Suprapubic skin (tissue), 4 donors: ENCODE results near the gene MANEAL. TPM values are rescaled to one million over a fixed set of nuclear protein-coding genes. Genes with fewer than 3 reads are reported as not detected.

Experiments
- DNase-seq, 2 donors: peaks; one replicate each; pipeline ENCODE4 v3.0.0-alpha.2; 2019; ENCODE audit warnings: low spot score in 2 of 2
- H3K27ac ChIP-seq: fragments of 200-600 bp; sonication (generic); one replicate; pipeline ENCODE4 v1.5.1; 2019
- H3K27me3 ChIP-seq: fragments of 200-600 bp; sonication (generic); one replicate; pipeline ENCODE4 v1.5.1; 2019
- H3K36me3 ChIP-seq: fragments of 200-600 bp; sonication (generic); one replicate; pipeline ENCODE4 v1.5.1; 2019
- H3K4me1 ChIP-seq: fragments of 200-600 bp; sonication (generic); one replicate; pipeline ENCODE4 v1.5.1; 2019
- H3K4me3 ChIP-seq: fragments of 200-600 bp; sonication (generic); one replicate; pipeline ENCODE4 v1.5.1; 2019; ENCODE audit warnings: mild to moderate bottlenecking
- H3K9me3 ChIP-seq: fragments of 200-600 bp; sonication (generic); one replicate; pipeline ENCODE4 v1.5.1; 2019
- CTCF ChIP-seq, 2 donors: fragments of 200-600 bp in 1 of 2; fragments of 450-650 bp in 1 of 2; sonication (generic) in 1 of 2; IDR thresholded peaks; one replicate each; pipeline ENCODE4 v1.5.1; 2016 to 2019; ENCODE audit warnings: antibody characterized with exemption in 2 of 2, mild to moderate bottlenecking in 1 of 2, moderate library complexity in 1 of 2
- EP300 ChIP-seq: sonication (generic); formaldehyde crosslinking; IDR thresholded peaks from one replicate; pipeline ENCODE4 v1.6.1; 2017; ENCODE audit warnings: antibody characterized with exemption
- POLR2A ChIP-seq, 2 donors: fragments of 450-650 bp; IDR thresholded peaks; one replicate each; pipeline ENCODE4 v1.6.1; 2017; ENCODE audit warnings: antibody characterized with exemption in 2 of 2, mild to moderate bottlenecking in 2 of 2, moderate library complexity in 2 of 2
- POLR2AphosphoS5 ChIP-seq, 3 donors: sonication (generic); formaldehyde crosslinking; IDR thresholded peaks; one replicate each; pipeline ENCODE4 v1.6.1; 2017; ENCODE audit warnings: antibody characterized with exemption in 3 of 3
- WGBS: methylation state at CpG from one replicate; pipeline ENCODE4 v1.1.5; 2018; 5-methylcytosine and 5-hydroxymethylcytosine counted together
- total RNA-seq, 4 donors: library from RNA; depleted of rRNA; stranded (reverse); fragments of >200 nt; gene quantifications; one replicate each; pipeline ENCODE4 v1.1.0, GENCODE V29; 2016

MANEAL gene, protein sequence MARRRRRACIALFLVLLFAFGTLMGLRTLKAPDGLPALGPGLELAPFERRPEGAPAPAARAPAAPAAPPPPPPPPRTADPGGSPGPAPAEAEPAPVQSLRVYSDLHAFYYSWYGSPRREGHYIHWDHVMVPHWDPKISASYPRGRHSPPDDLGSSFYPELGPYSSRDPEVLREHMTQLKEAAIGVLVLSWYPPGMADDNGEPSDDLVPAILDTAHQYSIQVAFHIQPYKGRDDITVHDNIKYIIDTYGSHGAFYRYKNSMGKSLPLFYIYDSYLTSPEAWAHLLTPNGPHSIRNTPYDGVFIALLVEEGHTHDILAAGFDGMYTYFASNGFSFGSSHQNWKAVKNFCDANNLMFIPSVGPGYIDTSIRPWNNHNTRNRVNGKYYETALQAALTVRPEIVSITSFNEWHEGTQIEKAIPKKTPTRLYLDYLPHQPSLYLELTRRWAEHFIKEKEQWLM
- 1 to 10 TPM; 6.7 to 9.2 (median 7.5) TPM for total RNA-seq

DNA sequence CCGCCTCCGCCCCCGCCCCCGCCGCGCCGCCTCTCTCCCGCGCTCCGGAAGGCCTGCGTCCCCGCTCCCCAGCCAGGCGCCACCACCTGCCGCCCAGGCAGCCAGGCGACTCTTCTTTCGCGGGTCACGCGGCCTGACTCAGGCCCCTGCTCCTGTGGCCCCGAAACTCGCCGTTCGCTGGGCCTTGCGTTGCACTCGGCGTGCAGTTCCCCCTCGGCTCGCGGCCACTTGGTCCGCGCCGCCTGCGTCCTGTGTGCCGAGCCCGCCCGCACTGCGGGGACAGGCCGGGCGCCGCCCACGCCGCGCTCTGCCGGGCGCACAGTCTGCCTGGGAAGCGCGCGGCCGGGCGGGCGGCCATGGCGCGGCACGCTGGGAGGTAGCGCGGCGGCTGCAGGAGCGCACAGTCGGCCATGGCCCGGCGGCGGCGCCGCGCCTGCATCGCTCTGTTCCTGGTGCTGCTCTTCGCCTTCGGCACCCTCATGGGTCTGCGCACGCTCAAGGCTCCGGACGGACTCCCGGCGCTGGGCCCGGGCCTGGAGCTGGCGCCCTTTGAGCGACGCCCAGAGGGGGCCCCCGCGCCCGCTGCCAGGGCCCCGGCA lies at the start of gene MANEAL:
MANEAL (plus strand) TSS at position 75 of the 599 bp plus-strand sequence; CDS start at position 411, 336 bp downstream.
- peaks cover 24% of the 10 kb centered on the region for H3K4me1 ChIP-seq
- DNase-seq: no peak
- no CpG with 5 or more reads among the region's 82 CpGs for WGBS
- H3K36me3 ChIP-seq: peaks cover 2% of the 10 kb centered on the region
- TF ChIP-seq EP300 (no peak), POLR2A (IDR thresholded peaks at IDR 0.05) (no peak), POLR2AphosphoS5 (IDR thresholded peaks at IDR 0.05) (no peak), CTCF (IDR thresholded peaks at IDR 0.05) (no peak)
- no peak within 1 kb of the TSS for H3K27ac ChIP-seq
- no peaks in the 10 kb centered on the region for H3K9me3 ChIP-seq
- peak within 1 kb of the TSS; percentile 71 for H3K4me3 ChIP-seq
- H3K27me3 ChIP-seq: peaks cover 13% of the 10 kb centered on the region

GRCh38 chr1:37746806-37747205 lies 46.8 kb upstream of the MANEAL start:
- Histone ChIP-seq H3K36me3 (no peaks in the 10 kb centered on the region), H3K4me3 (no peak overlapping the region), H3K4me1 (no peaks in the 10 kb centered on the region), H3K27me3 (peaks cover 42% of the 10 kb centered on the region), H3K9me3 (peaks cover 5% of the 10 kb centered on the region), H3K27ac (no peak overlapping the region)
- no peak for DNase-seq
- no peak for TF ChIP-seq POLR2A (IDR thresholded peaks at IDR 0.05)
- TF ChIP-seq POLR2AphosphoS5 (IDR thresholded peaks at IDR 0.05): no peak
- no peak for TF ChIP-seq CTCF (IDR thresholded peaks at IDR 0.05)
- no peak for TF ChIP-seq EP300
- WGBS: 96% methylated on average over 3 of the region's 3 CpGs

DNA sequence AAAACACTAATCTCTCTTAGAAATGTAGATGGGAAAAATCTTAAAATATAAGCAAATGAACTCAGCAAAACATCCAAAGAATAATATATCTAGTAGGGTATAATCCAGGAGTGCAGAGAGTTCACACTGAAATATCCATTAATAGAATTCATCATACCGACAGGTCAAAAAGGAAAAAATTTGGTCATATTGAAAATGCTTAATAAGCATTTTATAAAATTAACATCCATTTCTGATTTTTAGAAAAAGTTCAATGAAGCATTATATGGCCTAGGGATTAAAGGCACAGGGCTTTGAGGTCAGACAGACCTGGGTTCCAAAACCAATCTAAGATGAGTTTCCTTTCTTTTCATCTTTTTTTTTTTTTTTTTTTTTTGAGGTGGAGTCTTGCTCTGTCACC lies 45.1 kb upstream of the MANEAL start:
- TF ChIP-seq POLR2AphosphoS5 (IDR thresholded peaks at IDR 0.05): no peak
- no peak for TF ChIP-seq CTCF (IDR thresholded peaks at IDR 0.05)
- no peak for TF ChIP-seq POLR2A (IDR thresholded peaks at IDR 0.05)
- TF ChIP-seq EP300: no peak
- H3K27me3 ChIP-seq: peaks cover 50% of the 10 kb centered on the region
- H3K4me3 ChIP-seq: no peak overlapping the region
- 92% methylated on average over 1 of the region's 1 CpG for WGBS
- no peak overlapping the region for H3K27ac ChIP-seq
- H3K36me3 ChIP-seq: no peaks in the 10 kb centered on the region
- peaks cover 5% of the 10 kb centered on the region for H3K9me3 ChIP-seq
- DNase-seq: no peak
- peaks cover 15% of the 10 kb centered on the region for H3K4me1 ChIP-seq

DNA sequence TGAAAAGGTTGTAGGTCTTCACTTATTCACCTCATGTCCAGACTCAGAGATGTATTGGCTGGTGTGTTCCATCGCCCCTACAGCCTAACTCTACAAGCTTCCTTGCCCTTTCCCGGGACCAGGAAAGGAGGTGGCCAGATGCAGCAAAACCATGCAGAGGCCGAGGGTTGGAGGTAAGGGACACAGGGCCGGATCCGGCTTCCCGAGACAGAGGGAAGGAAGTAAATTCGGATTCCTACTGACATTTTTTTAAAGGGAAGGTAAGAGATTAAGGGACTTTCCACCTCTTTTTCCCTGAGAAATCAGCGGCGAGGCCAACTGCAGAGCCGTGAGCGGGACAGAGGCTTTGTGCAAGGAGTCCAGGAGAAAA lies 41.4 kb upstream of the MANEAL start:
- no peaks in the 10 kb centered on the region for H3K36me3 ChIP-seq
- no peak for TF ChIP-seq EP300
- TF ChIP-seq POLR2A (IDR thresholded peaks at IDR 0.05): no peak
- H3K4me3 ChIP-seq: peak overlapping the region; percentile 48
- H3K27me3 ChIP-seq: peaks cover 79% of the 10 kb centered on the region
- WGBS: 29% methylated on average over 11 of the region's 11 CpGs
- no peak for DNase-seq
- H3K4me1 ChIP-seq: peaks cover 19% of the 10 kb centered on the region
- no peaks in the 10 kb centered on the region for H3K9me3 ChIP-seq
- H3K27ac ChIP-seq: no peak overlapping the region

- 3% methylated on average over 53 of the region's 105 CpGs for WGBS
- Histone ChIP-seq H3K4me3 (peak overlapping the region; percentile 48), H3K36me3 (no peaks in the 10 kb centered on the region), H3K9me3 (no peaks in the 10 kb centered on the region), H3K27me3 (peaks cover 84% of the 10 kb centered on the region), H3K27ac (no peak overlapping the region), H3K4me1 (peaks cover 19% of the 10 kb centered on the region)
- no peak for DNase-seq
- TF ChIP-seq CTCF (IDR thresholded peaks at IDR 0.05) (no peak), EP300 (no peak), POLR2AphosphoS5 (IDR thresholded peaks at IDR 0.05) (no peak), POLR2A (IDR thresholded peaks at IDR 0.05) (no peak)
These were observed 40.8 kb upstream of the MANEAL start for GRCh38 chr1:37752583-37753471.
